IMR-90 (cell line): ENCODE data around the gene MEF2D.

Source experiments
- BHLHE40 ChIP-seq: fragments of 150-350 bp; IDR thresholded peaks from 2 replicates; pipeline ENCODE4 v1.6.1; 2016; ENCODE audit warnings: mild to moderate bottlenecking, low read depth, low read length
- CEBPB ChIP-seq: IDR thresholded peaks from 2 replicates; pipeline ENCODE4 v1.6.1; 2012; ENCODE audit warnings: low read depth, low read length, improper control_type of control experiment
- CTCF ChIP-seq: conservative IDR thresholded peaks from 2 replicates; pipeline ENCODE4 v1.5.1; 2012; ENCODE audit warnings: mild to moderate bottlenecking, low read depth, low read length, improper control_type of control experiment
- POLR2A ChIP-seq: IDR thresholded peaks from 2 replicates; pipeline ENCODE4 v1.6.1; 2012; ENCODE audit warnings: mild to moderate bottlenecking, low read depth, low read length
- SMC3 ChIP-seq: fragments of 150-350 bp; IDR thresholded peaks from 2 replicates; pipeline ENCODE4 v1.6.1; 2016; ENCODE audit warnings: low read depth, mild to moderate bottlenecking, antibody characterized with exemption, low read length, moderate library complexity
- TF ChIP-seq, protein P1 (sequence below): fragments of 150-350 bp; IDR thresholded peaks from 2 replicates; pipeline ENCODE4 v1.6.1; 2016; ENCODE audit warnings: low read depth, mild to moderate bottlenecking, low read length, moderate library complexity, borderline replicate concordance

GRCh38 chr1:156440654-156441437, 59.7 kb downstream of the MEF2D start:
- TF ChIP-seq CTCF (no peak), CEBPB (no peak), BHLHE40 (no peak), SMC3 (no peak), POLR2A (no peak)
- TF ChIP-seq, protein P1, sequence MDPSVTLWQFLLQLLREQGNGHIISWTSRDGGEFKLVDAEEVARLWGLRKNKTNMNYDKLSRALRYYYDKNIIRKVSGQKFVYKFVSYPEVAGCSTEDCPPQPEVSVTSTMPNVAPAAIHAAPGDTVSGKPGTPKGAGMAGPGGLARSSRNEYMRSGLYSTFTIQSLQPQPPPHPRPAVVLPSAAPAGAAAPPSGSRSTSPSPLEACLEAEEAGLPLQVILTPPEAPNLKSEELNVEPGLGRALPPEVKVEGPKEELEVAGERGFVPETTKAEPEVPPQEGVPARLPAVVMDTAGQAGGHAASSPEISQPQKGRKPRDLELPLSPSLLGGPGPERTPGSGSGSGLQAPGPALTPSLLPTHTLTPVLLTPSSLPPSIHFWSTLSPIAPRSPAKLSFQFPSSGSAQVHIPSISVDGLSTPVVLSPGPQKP: no peak
